Ishikawa (cell line): ENCODE measurements around the gene TMEM272.

Source experiments
- CEBPB ChIP-seq: IDR thresholded peaks from 2 replicates; pipeline ENCODE4 v1.6.1; 2012
- CREB1 ChIP-seq: IDR thresholded peaks from 2 replicates; pipeline ENCODE4 v1.6.1; 2012; ENCODE audit warnings: low read depth
- EGR1 ChIP-seq: IDR thresholded peaks from 2 replicates; pipeline ENCODE4 v1.6.1; 2012
- EP300 ChIP-seq: IDR thresholded peaks from 2 replicates; pipeline ENCODE4 v1.6.1; 2012; ENCODE audit warnings: borderline replicate concordance
- TAF1 ChIP-seq: IDR thresholded peaks from 2 replicates; pipeline ENCODE4 v1.6.1; 2012; ENCODE audit warnings: low read depth, mild to moderate bottlenecking
- YY1 ChIP-seq: IDR thresholded peaks from 2 replicates; pipeline ENCODE4 v1.6.1; 2012; ENCODE audit warnings: low read depth
- ZBTB7A ChIP-seq: IDR thresholded peaks from 2 replicates; pipeline ENCODE4 v1.6.1; 2012; ENCODE audit warnings: low read depth

GRCh38 chr13:51770160-51770559 is 74.8 kb downstream of the TMEM272 start:
- no peak for TF ChIP-seq EGR1
- TF ChIP-seq TAF1: no peak
- TF ChIP-seq CREB1: no peak
- TF ChIP-seq ZBTB7A: no peak
- no peak for TF ChIP-seq CEBPB
- no peak for TF ChIP-seq EP300
- no peak for TF ChIP-seq YY1
